ENCODE data around the gene NOXO1. TPM values are rescaled to one million over a fixed set of nuclear protein-coding genes. Genes with fewer than 3 reads are reported as not detected.

NOXO1 gene
- total and polyA plus RNA-seq, 9 of the 15 experiments (the other 6 are each of a cell fraction or from before 2014, with no cell fraction given): not detected

- TF ChIP-seq ZNF318 (IDR thresholded peaks at IDR 0.05; ENCODE audit: borderline replicate concordance in 1 of 2, low read depth in 1 of 2): no peak
- TF ChIP-seq ZC3H11A (IDR thresholded peaks at IDR 0.05; ENCODE audit: low read depth, low read length): no peak
- TF ChIP-seq HDAC1 (IDR thresholded peaks at IDR 0.05): peak in 1 of 2 experiments; percentile 37; a peak in 1 of 4 replicates
- no peak for TF ChIP-seq SAFB (IDR thresholded peaks at IDR 0.05; ENCODE audit: borderline replicate concordance, low read depth, low read length)
- no peak for TF ChIP-seq MLX (CRISPR knock-in tag; conservative IDR thresholded peaks at IDR 0.05)
- peak; percentile 78 for TF ChIP-seq ATF7 (IDR thresholded peaks at IDR 0.05)
- peak; percentile 17 for TF ChIP-seq ZFP36 (IDR thresholded peaks at IDR 0.05; ENCODE audit: low read depth, low read length, partially characterized antibody)
- TF ChIP-seq STAT6 (CRISPR knock-in tag; IDR thresholded peaks at IDR 0.05): no peak
- TF ChIP-seq RBM22 (IDR thresholded peaks at IDR 0.05; ENCODE audit: low read depth, low read length, poor library complexity, severe bottlenecking): no peak
- no peak for TF ChIP-seq XRCC4 (IDR thresholded peaks at IDR 0.05; ENCODE audit: extremely low read depth, insufficient read depth, insufficient read length)
- no peak for TF ChIP-seq HDAC2 (IDR thresholded peaks at IDR 0.05)
- TF ChIP-seq ZNF143 (CRISPR knock-in tag; IDR thresholded peaks at IDR 0.05): peak; percentile 97
- no peak for TF ChIP-seq ZNF79 (CRISPR knock-in tag; IDR thresholded peaks at IDR 0.05; ENCODE audit: low read depth)
- TF ChIP-seq NR0B1 (IDR thresholded peaks at IDR 0.05; ENCODE audit: partially characterized antibody): no peak
These were observed 21.8 kb downstream of the NOXO1 start, which contains the start of gene NDUFB10 (continued) for GRCh38 chr16:1959269-1960039.

Measured in K562 (cell line).